Right lobe of liver (tissue), 6 donors: ENCODE measurements around the gene ADAMTS3. TPM values are rescaled to one million over a fixed set of nuclear protein-coding genes. Genes with fewer than 3 reads are reported as not detected.

Experiments used
- ATAC-seq, 4 donors: fragments of 200-7000 bp; cut with Tn5 transposase; one replicate each; pipeline ENCODE4 v1.9.1; 2020; ENCODE audit warnings: mild to moderate bottlenecking in 4 of 4, moderate library complexity in 4 of 4
- DNase-seq, 3 donors: peaks; one replicate each; pipeline ENCODE4 v3.0.0-alpha.2; 2020
- H3K27ac ChIP-seq, 3 donors: fragments of 200-600 bp; one replicate each; pipeline ENCODE4 v1.8.0; 2022
- H3K27me3 ChIP-seq, 2 donors: fragments of 200-600 bp; one replicate each; pipeline ENCODE4 v1.8.0; 2022
- H3K36me3 ChIP-seq, 4 donors: fragments of 200-600 bp; sonication (generic) in 1 of 4; one replicate each; pipeline versions ENCODE4 v1.5.1 to v1.8.0; 2017 to 2022; ENCODE audit warnings: control low read depth in 1 of 4
- H3K4me1 ChIP-seq, 4 donors: fragments of 200-600 bp; sonication (generic) in 1 of 4; one replicate each; pipeline versions ENCODE4 v1.5.1 to v1.8.0; 2017 to 2022; ENCODE audit warnings: control low read depth in 1 of 4
- H3K4me3 ChIP-seq, 3 donors: fragments of 200-600 bp; one replicate each; pipeline ENCODE4 v1.8.0; 2022
- H3K9me3 ChIP-seq, 4 donors: fragments of 200-600 bp; sonication (generic) in 1 of 4; one replicate each; pipeline versions ENCODE4 v1.5.1 to v1.8.0; 2017 to 2022; ENCODE audit warnings: control low read depth in 1 of 4
- POLR2A ChIP-seq: fragments of 450-650 bp; IDR thresholded peaks from one replicate; pipeline ENCODE4 v1.6.1; 2017; ENCODE audit warnings: antibody characterized with exemption, mild to moderate bottlenecking
- WGBS: methylation state at CpG from one replicate; pipeline ENCODE4 v1.1.6; 2018; ENCODE audit warnings: low coverage, low lambda C conversion rate; ENCODE audit not compliant: insufficient coverage; ENCODE audit errors: missing lambda C conversion rate; 5-methylcytosine and 5-hydroxymethylcytosine counted together
- intact Hi-C, 2 donors: fragments of 100-400 bp; cut with DNase I; formaldehyde crosslinking; loops; one replicate each; pipeline versions ENCODE4 v1.11.2 to v1.14.1; 2022
- total RNA-seq, 6 experiments: library from RNA; depleted of rRNA in 2 of 6; stranded (reverse); fragments of >200 nt in 2 of 6; fragmentation: NEBNext Ultra II Directional in 3 of 6; extraction: Animal tissue kit (Norgen Biotek cat#: 25700) in 3 of 6; gene quantifications; one replicate each; pipeline versions ENCODE4 v1.1.0 to v1.2.4, GENCODE V29; 2016 to 2023
- TF ChIP-seq, protein P1 (sequence below), 4 donors: fragments of 200-600 bp in 3 of 4; fragments of 450-650 bp in 1 of 4; IDR thresholded peaks; one replicate each; pipeline versions ENCODE4 v1.5.1 to v1.8.0; 2016 to 2022; ENCODE audit warnings: antibody characterized with exemption in 4 of 4, mild to moderate bottlenecking in 2 of 4
- donor health status: DM: no; HTN: yes; CAD: no.
- donor health status: DM: no; HTN: no; CAD: no.
- donor health status: DM: no; HTN: no; CAD: no.
- donor health status: DM: no; HTN: yes; CAD: no.
- donor health status: DM: no; HTN: yes; CAD: no.

The ADAMTS3 gene
- total RNA-seq, 6 experiments from 2014 or later = 0.12 to 0.64 (median 0.42) TPM

GRCh38 chr4:72378901-72379300 is 190.1 kb downstream of the ADAMTS3 start:
- TF ChIP-seq, protein P1, sequence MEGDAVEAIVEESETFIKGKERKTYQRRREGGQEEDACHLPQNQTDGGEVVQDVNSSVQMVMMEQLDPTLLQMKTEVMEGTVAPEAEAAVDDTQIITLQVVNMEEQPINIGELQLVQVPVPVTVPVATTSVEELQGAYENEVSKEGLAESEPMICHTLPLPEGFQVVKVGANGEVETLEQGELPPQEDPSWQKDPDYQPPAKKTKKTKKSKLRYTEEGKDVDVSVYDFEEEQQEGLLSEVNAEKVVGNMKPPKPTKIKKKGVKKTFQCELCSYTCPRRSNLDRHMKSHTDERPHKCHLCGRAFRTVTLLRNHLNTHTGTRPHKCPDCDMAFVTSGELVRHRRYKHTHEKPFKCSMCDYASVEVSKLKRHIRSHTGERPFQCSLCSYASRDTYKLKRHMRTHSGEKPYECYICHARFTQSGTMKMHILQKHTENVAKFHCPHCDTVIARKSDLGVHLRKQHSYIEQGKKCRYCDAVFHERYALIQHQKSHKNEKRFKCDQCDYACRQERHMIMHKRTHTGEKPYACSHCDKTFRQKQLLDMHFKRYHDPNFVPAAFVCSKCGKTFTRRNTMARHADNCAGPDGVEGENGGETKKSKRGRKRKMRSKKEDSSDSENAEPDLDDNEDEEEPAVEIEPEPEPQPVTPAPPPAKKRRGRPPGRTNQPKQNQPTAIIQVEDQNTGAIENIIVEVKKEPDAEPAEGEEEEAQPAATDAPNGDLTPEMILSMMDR (IDR thresholded peaks at IDR 0.05) = no peak
- TF ChIP-seq POLR2A = no peak
- H3K27ac ChIP-seq = no peak overlapping the region
- intact Hi-C loops = no loop called here
- H3K9me3 ChIP-seq = no peaks in the 10 kb centered on the region
- H3K4me3 ChIP-seq = no peak overlapping the region
- ATAC-seq (no peak), DNase-seq (no peak)
- no peaks in the 10 kb centered on the region for H3K4me1 ChIP-seq
- 64% methylated on average over 2 of the region's 2 CpGs for WGBS
- H3K27me3 ChIP-seq = no peaks in the 10 kb centered on the region
- H3K36me3 ChIP-seq = no peaks in the 10 kb centered on the region

DNA sequence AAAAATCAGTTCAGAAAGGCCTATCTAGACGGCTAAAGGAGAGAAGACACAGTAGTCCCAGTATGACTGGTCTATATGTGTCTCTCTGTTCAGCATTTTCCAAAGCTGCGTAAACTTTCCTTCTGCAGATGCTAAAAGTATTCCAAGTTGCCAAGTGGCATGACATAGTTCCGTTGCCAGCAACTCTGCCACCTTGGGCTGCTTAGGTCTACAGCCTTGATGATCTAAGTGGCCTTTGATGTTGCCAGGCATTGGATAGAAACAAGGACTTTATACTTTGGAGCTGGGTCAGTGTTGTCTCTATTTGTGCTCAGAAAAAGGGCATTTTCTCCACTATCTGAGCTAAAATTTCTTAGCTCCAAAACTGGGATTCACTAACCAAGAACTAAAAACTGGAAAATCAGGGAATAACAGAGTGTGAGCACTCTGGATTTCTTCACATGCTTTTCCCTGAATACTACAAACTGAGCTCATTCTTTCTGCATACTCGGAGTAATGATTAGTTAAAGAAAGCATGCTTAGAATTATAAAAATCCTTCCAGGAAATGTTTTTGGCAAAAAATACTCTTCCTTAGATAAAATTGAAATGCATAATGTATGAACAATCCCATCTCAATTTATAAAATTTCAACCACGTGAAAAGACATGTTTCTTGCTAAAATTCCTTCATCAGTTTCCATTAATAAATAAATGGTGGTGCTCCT is 191.4 kb downstream of the ADAMTS3 start:
- no peak for ATAC-seq
- H3K36me3 ChIP-seq = no peaks in the 10 kb centered on the region
- no peak overlapping the region for H3K4me3 ChIP-seq
- H3K27me3 ChIP-seq = no peaks in the 10 kb centered on the region
- TF ChIP-seq, protein P1 (IDR thresholded peaks at IDR 0.05) = no peak
- TF ChIP-seq POLR2A = no peak
- no peaks in the 10 kb centered on the region for H3K9me3 ChIP-seq
- H3K27ac ChIP-seq = no peak overlapping the region
- 65% methylated on average over 4 of the region's 5 CpGs for WGBS
- intact Hi-C loops = no loop called here
- no peak for DNase-seq
- H3K4me1 ChIP-seq = no peaks in the 10 kb centered on the region

- H3K36me3 ChIP-seq = no peaks in the 10 kb centered on the region
- intact Hi-C loops = no loop called here
- TF ChIP-seq, protein P1 (IDR thresholded peaks at IDR 0.05) = no peak
- TF ChIP-seq POLR2A = no peak
- no peak overlapping the region for H3K27ac ChIP-seq
- no peaks in the 10 kb centered on the region for H3K4me1 ChIP-seq
- no peak overlapping the region for H3K4me3 ChIP-seq
- ATAC-seq (no peak), DNase-seq (no peak)
- H3K9me3 ChIP-seq = no peaks in the 10 kb centered on the region
- no peaks in the 10 kb centered on the region for H3K27me3 ChIP-seq
Measured at GRCh38 chr4:72376901-72377300, 192.1 kb downstream of the ADAMTS3 start.

DNA sequence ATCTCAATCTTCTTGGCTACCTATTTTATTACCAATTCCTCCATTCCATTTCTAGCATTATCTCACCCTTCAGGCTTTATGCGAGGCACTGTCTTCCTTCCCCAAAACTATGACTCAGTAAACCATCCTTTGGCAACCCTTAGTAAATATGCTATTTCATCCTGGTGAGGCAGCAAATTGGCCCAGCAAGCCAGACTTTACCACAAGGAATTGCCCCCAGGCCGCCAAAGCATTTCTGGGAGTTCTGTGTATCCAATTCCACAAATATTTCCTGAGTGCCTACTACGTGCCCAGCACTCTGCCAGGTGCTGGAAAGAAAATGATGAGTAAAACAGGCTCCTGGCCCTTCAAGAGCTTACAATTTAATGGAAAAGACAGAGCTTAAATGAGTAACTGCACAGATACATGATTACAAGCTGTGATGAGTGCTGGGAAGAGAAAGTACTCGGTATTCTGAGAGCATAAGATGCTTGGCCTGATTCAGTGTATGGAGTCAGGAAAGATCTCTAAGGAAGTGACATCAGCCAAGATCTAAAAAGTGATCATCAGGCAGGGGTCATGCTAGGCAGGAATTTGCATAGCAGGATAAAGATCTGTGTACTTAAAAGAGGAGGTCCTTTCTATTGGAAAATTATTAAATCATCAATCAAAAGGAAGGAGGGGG is 193.8 kb downstream of the ADAMTS3 start:
- H3K36me3 ChIP-seq = no peaks in the 10 kb centered on the region
- no peak for DNase-seq
- no peak for TF ChIP-seq POLR2A
- TF ChIP-seq, protein P1 (IDR thresholded peaks at IDR 0.05) = no peak
- ATAC-seq = no peak
- H3K4me3 ChIP-seq = no peak overlapping the region
- intact Hi-C loops = no loop called here
- no peaks in the 10 kb centered on the region for H3K27me3 ChIP-seq
- H3K27ac ChIP-seq = no peak overlapping the region
- WGBS = 40% methylated on average over 4 of the region's 4 CpGs
- H3K9me3 ChIP-seq = no peaks in the 10 kb centered on the region
- H3K4me1 ChIP-seq = no peaks in the 10 kb centered on the region
